ENCODE measurements around the gene CPT1C.

DNA sequence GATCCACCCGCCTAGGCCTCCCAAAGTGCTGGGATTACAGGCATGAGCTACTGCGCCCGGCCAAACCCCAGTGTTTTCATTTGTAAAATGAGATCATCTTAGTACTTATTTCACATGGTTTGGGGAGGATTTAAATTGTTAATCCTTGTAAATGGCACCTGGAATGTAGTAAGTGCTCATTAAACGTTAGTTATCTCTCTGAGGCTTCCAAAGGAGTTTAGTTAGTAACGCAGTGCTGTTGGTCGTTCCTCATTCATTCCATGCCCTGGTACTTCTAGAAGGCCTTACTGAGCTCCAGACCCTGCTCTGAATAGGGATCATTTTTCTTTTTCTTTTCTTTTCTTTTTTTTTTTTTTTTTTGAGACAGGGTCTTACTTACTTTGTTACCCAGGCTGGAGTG lies 5.2 kb downstream of the CPT1C start:
- TF ChIP-seq SAP30 (IDR thresholded peaks at IDR 0.05; ENCODE audit: insufficient read depth, insufficient replicate concordance, low read length), result no peak
- no peak for TF ChIP-seq CEBPB (IDR thresholded peaks at IDR 0.05; ENCODE audit: low read depth, low read length)
- TF ChIP-seq, protein P1, sequence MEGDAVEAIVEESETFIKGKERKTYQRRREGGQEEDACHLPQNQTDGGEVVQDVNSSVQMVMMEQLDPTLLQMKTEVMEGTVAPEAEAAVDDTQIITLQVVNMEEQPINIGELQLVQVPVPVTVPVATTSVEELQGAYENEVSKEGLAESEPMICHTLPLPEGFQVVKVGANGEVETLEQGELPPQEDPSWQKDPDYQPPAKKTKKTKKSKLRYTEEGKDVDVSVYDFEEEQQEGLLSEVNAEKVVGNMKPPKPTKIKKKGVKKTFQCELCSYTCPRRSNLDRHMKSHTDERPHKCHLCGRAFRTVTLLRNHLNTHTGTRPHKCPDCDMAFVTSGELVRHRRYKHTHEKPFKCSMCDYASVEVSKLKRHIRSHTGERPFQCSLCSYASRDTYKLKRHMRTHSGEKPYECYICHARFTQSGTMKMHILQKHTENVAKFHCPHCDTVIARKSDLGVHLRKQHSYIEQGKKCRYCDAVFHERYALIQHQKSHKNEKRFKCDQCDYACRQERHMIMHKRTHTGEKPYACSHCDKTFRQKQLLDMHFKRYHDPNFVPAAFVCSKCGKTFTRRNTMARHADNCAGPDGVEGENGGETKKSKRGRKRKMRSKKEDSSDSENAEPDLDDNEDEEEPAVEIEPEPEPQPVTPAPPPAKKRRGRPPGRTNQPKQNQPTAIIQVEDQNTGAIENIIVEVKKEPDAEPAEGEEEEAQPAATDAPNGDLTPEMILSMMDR (IDR thresholded peaks at IDR 0.05; ENCODE audit: control extremely low read depth in 1 of 3, insufficient read depth in 1 of 3, low read depth in 1 of 3, low read length in 3 of 3), result no peak

Data from H1 (cell line).